DOHH2 (cell line): ENCODE measurements around the gene FGGY.

Experiments
- H3F3A ChIP-seq: fragments of 200-600 bp; sonication (generic), shearing (Covaris generic); 2 replicates; pipeline ENCODE4 v1.6.0; 2016; ENCODE audit warnings: antibody characterized with exemption, mild to moderate bottlenecking; ENCODE audit not compliant: control insufficient read depth, insufficient read depth
- H3K27ac ChIP-seq: fragments of 200-600 bp; sonication (generic); 2 replicates; pipeline ENCODE4 v1.5.1; 2014; ENCODE audit warnings: low read depth, mild to moderate bottlenecking, low read length, moderate library complexity
- H3K27me3 ChIP-seq: fragments of 200-600 bp; sonication (generic); 2 replicates; pipeline ENCODE4 v1.6.1; 2014; ENCODE audit warnings: mild to moderate bottlenecking, low read length, mixed read lengths; ENCODE audit not compliant: control insufficient read depth
- H3K36me3 ChIP-seq: fragments of 200-600 bp; sonication (generic); 2 replicates; pipeline ENCODE4 v1.6.1; 2014; ENCODE audit warnings: mild to moderate bottlenecking, low read length, moderate library complexity, mixed read lengths; ENCODE audit not compliant: control insufficient read depth
- H3K4me1 ChIP-seq: fragments of 200-600 bp; sonication (generic); 2 replicates; pipeline ENCODE4 v1.6.1; 2014; ENCODE audit warnings: mild to moderate bottlenecking, low read length, mixed read lengths; ENCODE audit not compliant: control insufficient read depth
- H3K4me2 ChIP-seq: fragments of 200-600 bp; sonication (generic); 2 replicates; pipeline ENCODE4 v1.6.0; 2014; ENCODE audit warnings: mild to moderate bottlenecking, low read length, moderate library complexity
- H3K4me3 ChIP-seq: fragments of 200-600 bp; sonication (generic); 2 replicates; pipeline ENCODE4 v1.5.1; 2014; ENCODE audit warnings: mild to moderate bottlenecking, low read length, mixed read lengths
- H3K79me2 ChIP-seq: fragments of 200-600 bp; sonication (generic); 2 replicates; pipeline ENCODE4 v1.6.1; 2014; ENCODE audit warnings: mild to moderate bottlenecking, low read length, mixed read lengths; ENCODE audit not compliant: control insufficient read depth
- H3K9me2 ChIP-seq: fragments of 200-600 bp; sonication (generic); replicated peaks from 2 replicates; pipeline ENCODE4 v1.6.1; 2014; ENCODE audit warnings: mild to moderate bottlenecking, low read length, mixed read lengths; ENCODE audit not compliant: control insufficient read depth
- H3K9me3 ChIP-seq: fragments of 200-600 bp; sonication (generic); 2 replicates; pipeline ENCODE4 v1.6.1; 2014; ENCODE audit warnings: antibody characterized with exemption, low read length, mixed read lengths; ENCODE audit not compliant: control insufficient read depth, insufficient read depth
- H4K20me1 ChIP-seq: fragments of 200-600 bp; sonication (generic); 2 replicates; pipeline ENCODE4 v1.6.0; 2014; ENCODE audit warnings: low read depth, mild to moderate bottlenecking, antibody characterized with exemption, low read length, moderate library complexity; ENCODE audit not compliant: control insufficient read depth, insufficient read depth
- EZH2phosphoT487 ChIP-seq: fragments of 200-600 bp; sonication (generic); IDR thresholded peaks from 2 replicates; pipeline ENCODE4 v1.6.1; 2017; ENCODE audit warnings: borderline replicate concordance, mild to moderate bottlenecking, antibody characterized with exemption, low read length, moderate library complexity, mixed read lengths
- TF ChIP-seq, protein P1 (sequence below): fragments of 200-600 bp; sonication (generic); IDR thresholded peaks from one replicate; pipeline ENCODE4 v1.5.1; 2014; ENCODE audit warnings: antibody characterized with exemption, mild to moderate bottlenecking, low read depth, low read length; ENCODE audit not compliant: poor library complexity, severe bottlenecking

Gene FGGY

DNA sequence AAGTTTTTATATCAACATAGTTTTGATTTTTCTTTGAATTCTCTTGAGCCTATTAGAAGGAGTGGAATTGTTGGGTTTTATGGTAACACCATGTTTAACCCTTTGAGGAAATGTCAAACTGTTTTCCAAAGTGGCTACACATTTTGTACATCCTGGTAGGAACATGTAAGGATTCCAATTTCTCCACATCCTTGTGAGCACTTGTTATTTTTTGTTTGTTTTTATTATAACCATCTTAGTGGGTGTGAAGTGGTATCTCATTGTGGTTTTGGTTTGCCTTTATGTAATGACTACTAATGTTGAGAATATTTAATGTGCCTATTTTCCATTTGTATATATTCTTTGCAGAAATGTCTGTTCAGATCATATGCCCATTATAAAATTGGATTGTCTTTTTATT lies 120.5 kb downstream of the FGGY start:
- no peak for TF ChIP-seq EZH2phosphoT487
- TF ChIP-seq, protein P1, sequence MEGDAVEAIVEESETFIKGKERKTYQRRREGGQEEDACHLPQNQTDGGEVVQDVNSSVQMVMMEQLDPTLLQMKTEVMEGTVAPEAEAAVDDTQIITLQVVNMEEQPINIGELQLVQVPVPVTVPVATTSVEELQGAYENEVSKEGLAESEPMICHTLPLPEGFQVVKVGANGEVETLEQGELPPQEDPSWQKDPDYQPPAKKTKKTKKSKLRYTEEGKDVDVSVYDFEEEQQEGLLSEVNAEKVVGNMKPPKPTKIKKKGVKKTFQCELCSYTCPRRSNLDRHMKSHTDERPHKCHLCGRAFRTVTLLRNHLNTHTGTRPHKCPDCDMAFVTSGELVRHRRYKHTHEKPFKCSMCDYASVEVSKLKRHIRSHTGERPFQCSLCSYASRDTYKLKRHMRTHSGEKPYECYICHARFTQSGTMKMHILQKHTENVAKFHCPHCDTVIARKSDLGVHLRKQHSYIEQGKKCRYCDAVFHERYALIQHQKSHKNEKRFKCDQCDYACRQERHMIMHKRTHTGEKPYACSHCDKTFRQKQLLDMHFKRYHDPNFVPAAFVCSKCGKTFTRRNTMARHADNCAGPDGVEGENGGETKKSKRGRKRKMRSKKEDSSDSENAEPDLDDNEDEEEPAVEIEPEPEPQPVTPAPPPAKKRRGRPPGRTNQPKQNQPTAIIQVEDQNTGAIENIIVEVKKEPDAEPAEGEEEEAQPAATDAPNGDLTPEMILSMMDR: no peak
- no peaks in the 10 kb centered on the region for H3K9me2 ChIP-seq
- H3K27me3 ChIP-seq: no peaks in the 10 kb centered on the region
- H4K20me1 ChIP-seq: no peaks in the 10 kb centered on the region
- no peaks in the 10 kb centered on the region for H3K9me3 ChIP-seq
- H3F3A ChIP-seq: no peaks in the 10 kb centered on the region
- no peak overlapping the region for H3K4me2 ChIP-seq
- H3K4me1 ChIP-seq: no peaks in the 10 kb centered on the region
- no peak overlapping the region for H3K4me3 ChIP-seq
- no peaks in the 10 kb centered on the region for H3K79me2 ChIP-seq
- H3K27ac ChIP-seq: no peak overlapping the region
- H3K36me3 ChIP-seq: no peaks in the 10 kb centered on the region

DNA sequence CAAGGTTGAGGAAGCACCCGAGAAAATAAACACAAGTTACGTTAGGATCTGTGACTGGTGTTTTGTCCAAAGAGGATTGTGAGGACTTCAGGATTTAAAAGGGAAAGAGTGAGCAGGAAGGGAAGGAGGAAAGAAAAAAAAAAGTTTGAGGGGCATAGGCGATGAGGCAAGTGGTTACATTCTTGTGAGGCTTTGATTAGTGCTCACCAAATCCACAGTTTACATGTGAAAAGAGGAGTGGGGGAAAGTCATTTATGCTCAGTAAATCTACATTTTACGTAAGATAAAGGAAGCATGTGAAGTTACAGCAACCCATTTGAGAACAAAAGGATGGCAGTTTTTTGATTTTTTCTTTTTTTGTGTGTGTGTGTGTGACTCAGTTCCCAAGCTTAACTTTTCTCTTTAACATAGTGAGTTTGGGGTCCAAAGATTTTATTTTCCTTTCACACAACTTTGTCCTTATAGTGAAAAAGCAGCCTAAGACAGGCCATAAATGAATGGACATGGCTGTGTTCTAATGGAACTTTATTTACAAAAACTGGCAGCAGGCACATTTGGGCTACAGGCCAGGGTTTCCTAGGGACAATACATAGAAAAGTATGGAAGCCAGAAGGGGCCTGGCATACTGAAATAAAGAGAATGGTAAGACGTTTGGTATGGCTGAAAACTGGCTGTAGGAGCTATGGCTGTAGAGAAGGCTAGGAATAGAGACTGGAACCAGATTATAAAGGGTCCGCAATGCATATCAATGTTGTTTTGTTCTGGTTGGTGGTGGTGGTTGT lies 121.7 kb downstream of the FGGY start:
- H3K27me3 ChIP-seq: no peaks in the 10 kb centered on the region
- TF ChIP-seq, protein P1: no peak
- TF ChIP-seq EZH2phosphoT487: no peak
- no peak overlapping the region for H3K27ac ChIP-seq
- no peaks in the 10 kb centered on the region for H3K9me3 ChIP-seq
- no peaks in the 10 kb centered on the region for H3K79me2 ChIP-seq
- no peaks in the 10 kb centered on the region for H3K9me2 ChIP-seq
- H3K4me3 ChIP-seq: no peak overlapping the region
- no peaks in the 10 kb centered on the region for H3F3A ChIP-seq
- H3K36me3 ChIP-seq: no peaks in the 10 kb centered on the region
- H3K4me2 ChIP-seq: no peak overlapping the region
- H4K20me1 ChIP-seq: no peaks in the 10 kb centered on the region
- H3K4me1 ChIP-seq: no peaks in the 10 kb centered on the region

DNA sequence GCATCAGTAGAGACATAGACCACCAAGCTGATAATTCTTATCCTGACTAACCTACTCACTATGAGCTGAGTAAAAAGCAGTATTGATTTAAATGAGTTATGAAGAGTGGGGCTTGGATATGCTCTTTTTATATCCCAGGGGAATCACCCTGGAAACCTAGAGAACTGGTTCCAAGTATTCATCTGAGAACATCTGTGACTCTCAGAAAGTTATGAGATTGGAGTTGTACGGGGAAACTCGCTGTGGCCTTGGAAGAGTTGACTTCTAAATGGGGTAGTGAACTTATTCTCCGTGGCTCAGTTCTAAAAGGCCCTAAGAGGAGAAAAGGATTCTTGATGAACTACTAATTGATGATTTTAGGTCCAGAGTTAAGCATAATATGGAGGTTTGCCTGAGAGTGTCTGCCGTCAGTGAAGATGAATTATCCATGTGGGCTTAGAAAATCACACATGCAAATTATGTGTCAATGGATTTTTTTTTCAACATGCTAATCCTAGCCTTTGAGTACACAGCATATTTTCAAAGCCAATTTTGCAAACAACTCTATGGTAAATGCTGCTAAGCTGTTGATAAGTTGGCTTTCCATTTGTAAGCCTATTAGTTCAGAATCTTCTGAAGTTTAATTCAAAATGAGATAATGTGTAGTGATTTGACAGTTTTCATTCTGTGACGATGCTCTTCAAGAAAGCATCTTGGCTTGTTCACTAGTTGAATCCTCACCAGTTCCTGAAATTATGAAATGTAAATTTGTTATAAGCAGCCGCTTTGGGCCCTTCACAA lies 122.7 kb downstream of the FGGY start:
- Histone ChIP-seq H3K4me3 (no peak overlapping the region), H3K36me3 (no peaks in the 10 kb centered on the region), H3K9me3 (no peaks in the 10 kb centered on the region), H3K27me3 (no peaks in the 10 kb centered on the region), H3K9me2 (no peaks in the 10 kb centered on the region), H3F3A (no peaks in the 10 kb centered on the region), H3K27ac (no peak overlapping the region), H4K20me1 (no peaks in the 10 kb centered on the region), H3K79me2 (no peaks in the 10 kb centered on the region), H3K4me1 (no peaks in the 10 kb centered on the region), H3K4me2 (no peak overlapping the region)
- TF ChIP-seq, protein P1: no peak
- TF ChIP-seq EZH2phosphoT487: no peak
